Upper lobe of right lung (tissue), 1 donor: ENCODE data around the gene IFNGR2. TPM values are rescaled to one million over a fixed set of nuclear protein-coding genes. Genes with fewer than 3 reads are reported as not detected.

Source experiments
- ATAC-seq: fragments of 200-7000 bp; cut with Tn5 transposase; one replicate; pipeline ENCODE4 v1.9.1; 2020; ENCODE audit warnings: mild to moderate bottlenecking, moderate library complexity
- DNase-seq: peaks from one replicate; pipeline ENCODE4 v3.0.0-alpha.2; 2020
- H3K27ac ChIP-seq: fragments of 200-600 bp; one replicate; pipeline ENCODE4 v1.8.0; 2022
- H3K27me3 ChIP-seq: fragments of 200-600 bp; one replicate; pipeline ENCODE4 v1.8.0; 2022; ENCODE audit warnings: mild to moderate bottlenecking
- H3K36me3 ChIP-seq: fragments of 200-600 bp; one replicate; pipeline ENCODE4 v1.8.0; 2022
- H3K4me1 ChIP-seq: fragments of 200-600 bp; one replicate; pipeline ENCODE4 v1.8.0; 2022
- H3K4me3 ChIP-seq: fragments of 200-600 bp; one replicate; pipeline ENCODE4 v1.8.0; 2022; ENCODE audit warnings: mild to moderate bottlenecking
- H3K9me3 ChIP-seq: fragments of 200-600 bp; one replicate; pipeline ENCODE4 v1.8.0; 2022
- intact Hi-C: fragments of 100-400 bp; cut with DNase I; formaldehyde crosslinking; loops from one replicate; pipeline ENCODE4 v1.11.0; 2022
- long read RNA-seq: library from polyadenylated mRNA; unstranded; transcript quantifications from one replicate; pipeline ENCODE4 v2.0.0, GENCODE V29; 2021
- total RNA-seq: library from RNA; stranded (reverse); fragmentation: NEBNext Ultra II Directional; extraction: Animal tissue kit (Norgen Biotek cat#: 25700); gene quantifications from one replicate; pipeline ENCODE4 v1.2.1, GENCODE V29; 2021
- TF ChIP-seq, protein P1 (sequence below): fragments of 200-600 bp; IDR thresholded peaks from one replicate; pipeline ENCODE4 v1.8.0; 2022; ENCODE audit warnings: antibody characterized with exemption
- donor health status: DM: no; HTN: yes; CAD: no; lungs with severe emphysema.

Gene IFNGR2, protein sequence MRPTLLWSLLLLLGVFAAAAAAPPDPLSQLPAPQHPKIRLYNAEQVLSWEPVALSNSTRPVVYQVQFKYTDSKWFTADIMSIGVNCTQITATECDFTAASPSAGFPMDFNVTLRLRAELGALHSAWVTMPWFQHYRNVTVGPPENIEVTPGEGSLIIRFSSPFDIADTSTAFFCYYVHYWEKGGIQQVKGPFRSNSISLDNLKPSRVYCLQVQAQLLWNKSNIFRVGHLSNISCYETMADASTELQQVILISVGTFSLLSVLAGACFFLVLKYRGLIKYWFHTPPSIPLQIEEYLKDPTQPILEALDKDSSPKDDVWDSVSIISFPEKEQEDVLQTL
- 69.3 TPM for total RNA-seq
- long read RNA-seq, transcript IFNGR2-201 (7 exons, 2,221 nt), result major isoform, 200 of 231 reads
- long read RNA-seq, partial matches to known transcripts, result 11 of 231 reads
- long read RNA-seq, other reads (novel, unspliced or antisense), result 15 of 231 reads

DNA sequence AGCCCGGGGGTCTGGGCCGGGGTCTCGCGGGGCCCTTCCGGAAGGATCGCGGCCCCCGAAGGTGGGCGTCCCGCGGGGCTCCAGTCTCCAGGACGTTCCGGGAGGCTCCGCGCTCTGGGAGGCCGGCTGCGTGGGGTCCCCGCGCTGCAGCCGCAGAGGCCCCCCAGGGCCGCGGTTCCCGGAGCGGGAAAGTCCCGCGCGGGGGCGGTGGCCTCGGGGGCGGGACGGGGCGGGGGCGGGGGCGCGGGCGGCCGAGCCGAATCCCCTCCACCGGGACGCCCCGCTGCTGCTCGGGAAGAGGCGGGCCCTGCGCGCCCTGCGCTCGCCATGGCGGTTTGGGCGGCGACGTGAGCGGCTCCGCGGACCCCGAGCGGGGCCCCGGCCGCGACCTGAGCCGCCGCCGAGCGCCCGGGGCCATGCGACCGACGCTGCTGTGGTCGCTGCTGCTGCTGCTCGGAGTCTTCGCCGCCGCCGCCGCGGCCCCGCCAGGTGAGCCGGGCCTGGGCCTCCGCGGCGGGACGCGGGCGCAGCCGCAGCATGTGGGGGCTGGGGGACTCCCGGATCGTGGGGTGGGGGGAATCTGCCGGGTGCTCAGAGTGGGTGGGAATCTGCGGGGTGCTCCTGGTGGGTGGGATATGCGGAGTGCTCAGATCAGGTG lies at the start of gene IFNGR2:
TSS of gene IFNGR2 (plus strand) at position 286 of the 658 bp plus-strand sequence. CDS start at position 417, 131 bp downstream.
- TF ChIP-seq, protein P1, sequence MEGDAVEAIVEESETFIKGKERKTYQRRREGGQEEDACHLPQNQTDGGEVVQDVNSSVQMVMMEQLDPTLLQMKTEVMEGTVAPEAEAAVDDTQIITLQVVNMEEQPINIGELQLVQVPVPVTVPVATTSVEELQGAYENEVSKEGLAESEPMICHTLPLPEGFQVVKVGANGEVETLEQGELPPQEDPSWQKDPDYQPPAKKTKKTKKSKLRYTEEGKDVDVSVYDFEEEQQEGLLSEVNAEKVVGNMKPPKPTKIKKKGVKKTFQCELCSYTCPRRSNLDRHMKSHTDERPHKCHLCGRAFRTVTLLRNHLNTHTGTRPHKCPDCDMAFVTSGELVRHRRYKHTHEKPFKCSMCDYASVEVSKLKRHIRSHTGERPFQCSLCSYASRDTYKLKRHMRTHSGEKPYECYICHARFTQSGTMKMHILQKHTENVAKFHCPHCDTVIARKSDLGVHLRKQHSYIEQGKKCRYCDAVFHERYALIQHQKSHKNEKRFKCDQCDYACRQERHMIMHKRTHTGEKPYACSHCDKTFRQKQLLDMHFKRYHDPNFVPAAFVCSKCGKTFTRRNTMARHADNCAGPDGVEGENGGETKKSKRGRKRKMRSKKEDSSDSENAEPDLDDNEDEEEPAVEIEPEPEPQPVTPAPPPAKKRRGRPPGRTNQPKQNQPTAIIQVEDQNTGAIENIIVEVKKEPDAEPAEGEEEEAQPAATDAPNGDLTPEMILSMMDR, result no peak
- peaks cover 21% of the 10 kb centered on the region for H3K4me1 ChIP-seq
- no peaks in the 10 kb centered on the region for H3K36me3 ChIP-seq
- DNase-seq (peak; percentile 85), ATAC-seq (peak; percentile 63)
- no peaks in the 10 kb centered on the region for H3K27me3 ChIP-seq
- no peaks in the 10 kb centered on the region for H3K9me3 ChIP-seq
- H3K27ac ChIP-seq, result peak within 1 kb of the TSS; percentile 95
- H3K4me3 ChIP-seq, result peak within 1 kb of the TSS; percentile 90
- intact Hi-C loops, result no loop called here

DNA sequence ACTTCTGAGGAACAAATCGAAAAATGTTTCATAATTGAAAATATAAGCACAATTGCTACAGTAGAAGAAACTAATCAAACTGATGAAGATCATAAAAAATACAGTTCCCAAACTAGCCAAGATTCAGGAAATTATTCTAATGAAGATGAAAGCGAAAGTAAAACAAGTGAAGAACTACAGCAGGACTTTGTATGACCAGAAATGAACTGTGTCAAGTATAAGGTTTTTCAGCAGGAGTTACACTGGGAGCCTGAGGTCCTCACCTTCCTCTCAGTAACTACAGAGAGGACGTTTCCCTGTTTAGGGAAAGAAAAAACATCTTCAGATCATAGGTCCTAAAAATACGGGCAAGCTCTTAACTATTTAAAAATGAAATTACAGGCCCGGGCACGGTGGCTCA lies 47.9 kb upstream of the IFNGR2 start:
- peaks cover 70% of the 10 kb centered on the region for H3K36me3 ChIP-seq
- intact Hi-C loops, result no loop called here

DNA sequence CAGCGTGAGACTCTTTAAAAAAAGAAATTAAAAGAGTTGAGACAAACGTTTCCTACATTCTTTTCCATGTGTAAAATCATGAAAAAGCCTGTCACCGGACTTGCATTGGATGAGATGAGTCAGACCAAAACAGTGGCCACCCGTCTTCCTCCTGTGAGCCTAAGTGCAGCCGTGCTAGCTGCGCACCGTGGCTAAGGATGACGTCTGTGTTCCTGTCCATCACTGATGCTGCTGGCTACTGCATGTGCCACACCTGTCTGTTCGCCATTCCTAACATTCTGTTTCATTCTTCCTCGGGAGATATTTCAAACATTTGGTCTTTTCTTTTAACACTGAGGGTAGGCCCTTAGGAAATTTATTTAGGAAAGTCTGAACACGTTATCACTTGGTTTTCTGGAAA lies 47.2 kb upstream of the IFNGR2 start:
- peaks cover 67% of the 10 kb centered on the region for H3K36me3 ChIP-seq
- H3K27ac ChIP-seq, result no peak overlapping the region

More for the DNA sequence above, 47.9 kb upstream of the IFNGR2 start:
- no peaks in the 10 kb centered on the region for H3K9me3 ChIP-seq
- TF ChIP-seq, protein P1, result no peak
- no peak for ATAC-seq
- H3K4me3 ChIP-seq, result no peak overlapping the region
- H3K27ac ChIP-seq, result no peak overlapping the region
- no peaks in the 10 kb centered on the region for H3K4me1 ChIP-seq
- DNase-seq, result no peak
- H3K27me3 ChIP-seq, result no peaks in the 10 kb centered on the region

DNA sequence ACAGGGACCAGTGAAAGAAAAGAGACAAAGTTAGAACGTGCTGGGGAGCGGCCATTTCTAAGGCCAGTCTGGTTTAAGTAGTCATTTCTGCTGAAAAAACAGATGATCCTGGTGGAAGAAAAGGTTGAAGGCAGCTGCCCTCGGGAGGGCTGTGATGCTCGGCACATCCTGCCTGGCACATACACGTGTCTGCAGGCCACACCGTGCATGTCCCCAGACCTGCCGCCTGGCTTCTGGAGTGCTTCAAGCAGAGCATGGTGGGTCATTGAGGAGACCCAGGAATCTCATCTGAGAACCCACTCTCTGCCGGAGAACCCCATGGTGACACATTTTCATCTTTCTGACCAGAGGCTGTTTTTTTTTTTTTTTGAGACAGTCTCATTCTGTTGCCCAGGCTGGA lies 46.0 kb upstream of the IFNGR2 start:
- Histone ChIP-seq H3K4me3 (no peak overlapping the region), H3K27me3 (no peaks in the 10 kb centered on the region), H3K27ac (no peak overlapping the region), H3K36me3 (peaks cover 55% of the 10 kb centered on the region), H3K4me1 (peaks cover 14% of the 10 kb centered on the region), H3K9me3 (no peaks in the 10 kb centered on the region)
- TF ChIP-seq, protein P1, result no peak
- intact Hi-C loops, result no loop called here
- ATAC-seq (no peak), DNase-seq (no peak)

More for the DNA sequence above, 47.2 kb upstream of the IFNGR2 start:
- TF ChIP-seq, protein P1, result no peak
- Histone ChIP-seq H3K4me3 (no peak overlapping the region), H3K4me1 (peaks cover 3% of the 10 kb centered on the region), H3K27me3 (no peaks in the 10 kb centered on the region), H3K9me3 (no peaks in the 10 kb centered on the region)
- intact Hi-C loops, result no loop called here
- ATAC-seq, result no peak
- DNase-seq, result no peak

DNA sequence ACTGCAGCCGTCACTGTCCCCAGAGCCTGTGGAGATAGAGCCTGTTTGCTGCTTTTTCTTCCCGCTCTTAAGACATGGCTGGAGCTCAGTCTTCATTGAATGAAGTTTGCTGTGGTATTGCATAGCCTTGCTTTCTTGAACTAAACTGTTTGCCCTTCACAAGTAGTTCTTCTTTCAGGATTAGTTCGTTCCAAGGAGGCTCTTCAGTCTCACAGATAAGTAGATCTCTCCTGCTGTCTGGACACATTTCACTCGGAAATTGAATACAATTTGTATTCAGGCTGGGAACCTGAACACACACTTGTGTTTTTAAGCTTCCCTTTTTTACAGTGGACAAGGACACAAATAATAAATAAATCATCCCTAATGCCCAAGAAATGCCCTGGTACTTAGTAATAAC lies 43.8 kb upstream of the IFNGR2 start:
- no peak for DNase-seq
- H3K27me3 ChIP-seq, result no peaks in the 10 kb centered on the region
- H3K27ac ChIP-seq, result no peak overlapping the region
- ATAC-seq, result no peak
- H3K4me1 ChIP-seq, result peaks cover 17% of the 10 kb centered on the region
- H3K4me3 ChIP-seq, result no peak overlapping the region
- H3K36me3 ChIP-seq, result peaks cover 34% of the 10 kb centered on the region
- TF ChIP-seq, protein P1, result no peak
- intact Hi-C loops, result no loop called here
- no peaks in the 10 kb centered on the region for H3K9me3 ChIP-seq
